ENCODE data around the gene SHD. TPM values are rescaled to one million over a fixed set of nuclear protein-coding genes. Genes with fewer than 3 reads are reported as not detected.

Gene SHD
- total RNA-seq, 3 donors from 2014 or later: not detected

- H3K27me3 ChIP-seq: peaks cover 0 to 4% of the 10 kb centered on the region in 2 donors
- no peak for TF ChIP-seq POLR2A (IDR thresholded peaks at IDR 0.05)
Observed at GRCh38 chr19:4297901-4298809, 19.1 kb downstream of the SHD start.

DNA sequence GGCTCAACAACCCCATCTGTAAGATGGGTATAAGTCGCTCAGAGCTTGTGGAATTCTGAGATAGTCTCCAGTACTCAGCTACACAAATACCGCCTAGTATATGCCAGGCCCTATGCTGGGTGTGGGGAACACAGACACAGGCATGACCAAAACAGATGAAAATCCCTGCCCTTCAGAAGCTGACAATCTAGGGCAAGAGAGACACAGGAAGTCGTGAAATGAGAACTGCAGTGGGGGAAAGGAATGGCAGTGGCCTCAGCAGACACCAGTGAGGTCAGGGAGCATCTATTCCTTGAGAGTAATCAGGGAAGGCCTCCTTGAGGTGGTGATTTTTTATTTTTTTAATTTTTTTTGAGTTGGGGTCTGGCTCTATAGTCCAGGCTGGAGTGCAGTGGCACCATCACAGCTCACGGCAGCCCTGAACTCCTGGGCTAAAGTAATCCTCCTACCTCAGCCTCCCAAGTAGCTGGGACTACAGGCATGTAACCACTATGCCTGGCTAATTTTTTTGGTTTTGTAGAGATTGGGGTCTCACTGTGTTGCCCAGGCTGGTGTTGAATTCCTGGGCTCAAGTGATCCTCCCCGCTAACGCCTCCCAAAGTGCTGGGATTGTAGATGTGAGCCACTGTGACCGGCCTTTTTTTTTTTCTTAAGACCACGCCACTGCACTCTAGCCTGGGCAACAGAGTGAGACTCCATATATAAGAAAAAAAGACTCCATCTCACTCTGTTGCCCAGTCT is 19.9 kb downstream of the SHD start:
- no peak for TF ChIP-seq POLR2AphosphoS5 (IDR thresholded peaks at IDR 0.05)
- no peak overlapping the region for H3K4me3 ChIP-seq
- DNase-seq (ENCODE audit: low spot score in 2 of 2): no peak
- H3K36me3 ChIP-seq: no peaks in the 10 kb centered on the region
- no peaks in the 10 kb centered on the region for H3K9me3 ChIP-seq
- no peaks in the 10 kb centered on the region for H3K4me1 ChIP-seq
- no peak overlapping the region for H3K27ac ChIP-seq
- intact Hi-C loops (cut with DNase I; ENCODE audit: low total_unique reads): no loop called here
- H3K27me3 ChIP-seq: peaks cover 0 to 6% of the 10 kb centered on the region in 2 donors

More at GRCh38 chr19:4297901-4298809, 19.1 kb downstream of the SHD start:
- Histone ChIP-seq H3K36me3 (no peaks in the 10 kb centered on the region), H3K9me3 (no peaks in the 10 kb centered on the region), H3K27ac (no peak overlapping the region), H3K4me1 (no peaks in the 10 kb centered on the region), H3K4me3 (no peak overlapping the region)
- no peak for DNase-seq (ENCODE audit: low spot score in 2 of 2)
- intact Hi-C loops (cut with DNase I; ENCODE audit: low total_unique reads): no loop called here

DNA sequence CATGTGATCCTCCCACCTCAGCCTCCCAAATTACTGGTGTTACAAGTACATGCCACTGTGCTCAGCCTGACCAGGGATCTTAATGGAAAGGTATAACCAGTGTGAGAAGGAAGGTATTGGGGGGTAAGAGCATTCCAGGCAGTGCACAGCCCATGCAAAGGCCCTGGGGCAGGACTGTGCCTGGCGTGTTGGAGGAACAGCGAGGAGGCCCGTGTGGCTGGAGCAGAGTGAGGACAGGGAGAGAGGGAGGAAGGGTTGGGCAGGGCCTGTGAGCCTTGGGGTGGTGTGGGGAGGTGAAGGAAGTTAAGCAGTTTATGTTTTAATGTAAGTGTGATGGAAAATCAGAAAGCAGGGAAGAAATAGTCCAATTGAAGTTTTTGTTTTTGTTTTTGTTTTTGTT is 21.5 kb downstream of the SHD start:
- Histone ChIP-seq H3K4me1 (no peaks in the 10 kb centered on the region), H3K36me3 (no peaks in the 10 kb centered on the region), H3K27ac (no peak overlapping the region), H3K9me3 (no peaks in the 10 kb centered on the region), H3K4me3 (no peak overlapping the region), H3K27me3 (peaks cover 4 to 9% of the 10 kb centered on the region in 2 donors)
- no peak for DNase-seq (ENCODE audit: low spot score in 2 of 2)
- intact Hi-C loops (cut with DNase I; ENCODE audit: low total_unique reads): loop anchor here (10.0 kb wide), 1 partner anchor 646 kb away; no protein-coding TSS in a partner anchor
- TF ChIP-seq POLR2A (IDR thresholded peaks at IDR 0.05) (no peak), POLR2AphosphoS5 (IDR thresholded peaks at IDR 0.05) (no peak), CTCF (IDR thresholded peaks at IDR 0.05) (no peak)

DNA sequence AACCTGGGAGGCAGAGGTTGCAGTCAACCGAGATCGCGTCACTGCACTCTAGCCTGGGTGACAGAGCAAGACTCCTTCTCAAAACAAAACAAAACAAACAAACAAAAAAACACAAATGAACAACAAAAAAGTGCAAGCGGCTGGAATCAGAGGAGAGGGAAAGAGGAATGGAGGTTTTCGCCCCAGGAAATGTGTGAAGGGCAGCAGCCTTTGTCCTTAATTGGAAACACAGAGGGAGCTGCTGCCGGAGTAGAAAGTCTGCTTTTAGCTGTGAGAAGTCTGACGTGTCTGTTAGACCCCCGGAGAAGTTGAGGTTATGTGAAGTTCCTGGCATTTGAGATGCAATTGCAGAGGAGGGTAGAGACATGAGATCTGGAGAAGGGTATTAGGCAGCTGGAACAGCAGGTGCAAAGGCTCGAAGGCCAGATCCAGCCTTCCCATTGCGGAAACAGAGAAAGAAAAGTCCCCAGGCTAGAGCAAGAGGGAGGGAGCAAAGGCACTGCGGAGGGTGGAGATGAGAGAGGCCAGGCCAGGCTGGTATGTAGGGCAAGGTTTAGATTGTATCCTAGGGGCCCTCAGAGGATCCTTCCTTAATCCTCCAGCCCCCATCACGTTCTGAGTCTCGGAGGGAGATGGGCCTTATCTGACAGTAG is 22.6 kb downstream of the SHD start:
- no peaks in the 10 kb centered on the region for H3K36me3 ChIP-seq
- DNase-seq (ENCODE audit: low spot score in 2 of 2): no peak
- H3K27ac ChIP-seq: no peak overlapping the region
- no peaks in the 10 kb centered on the region for H3K9me3 ChIP-seq
- H3K4me1 ChIP-seq: no peaks in the 10 kb centered on the region
- peaks cover 4 to 9% of the 10 kb centered on the region in 2 donors for H3K27me3 ChIP-seq
- no peak overlapping the region for H3K4me3 ChIP-seq
- TF ChIP-seq CTCF (IDR thresholded peaks at IDR 0.05) (no peak), POLR2A (IDR thresholded peaks at IDR 0.05) (no peak), POLR2AphosphoS5 (IDR thresholded peaks at IDR 0.05) (no peak)
- intact Hi-C loops (cut with DNase I; ENCODE audit: low total_unique reads): loop anchor here (10.0 kb wide), 1 partner anchor 647 kb away; no protein-coding TSS in a partner anchor

DNA sequence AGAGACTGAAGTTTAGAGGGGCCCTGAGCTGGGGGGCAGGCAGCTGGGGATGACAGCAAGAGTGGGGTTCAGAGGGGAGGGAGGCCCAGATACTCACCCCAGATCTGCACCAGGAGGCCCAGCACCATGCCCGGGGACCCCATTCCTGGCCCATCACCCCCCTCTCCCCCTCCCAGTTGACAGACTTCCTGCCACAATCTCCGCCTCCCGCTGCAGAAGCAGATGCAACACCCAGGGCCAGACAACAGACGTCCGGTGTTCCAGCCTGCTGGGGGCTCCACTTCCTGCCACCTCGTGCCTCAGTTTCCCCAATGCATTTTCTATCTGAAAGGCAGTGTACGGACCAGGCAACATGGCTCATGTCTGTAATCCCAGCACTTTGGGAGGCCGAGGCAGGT is 23.2 kb downstream of the SHD start, which contains the start of gene TMIGD2:
TSS of gene TMIGD2 (minus strand) at position 147 of the 398 bp plus-strand sequence. CDS start at position 143, 4 bp downstream.
- peaks cover 4 to 9% of the 10 kb centered on the region in 2 donors for H3K27me3 ChIP-seq
- H3K9me3 ChIP-seq: no peaks in the 10 kb centered on the region
- H3K4me1 ChIP-seq: no peaks in the 10 kb centered on the region
- no peak for TF ChIP-seq POLR2AphosphoS5 (IDR thresholded peaks at IDR 0.05)
- TF ChIP-seq CTCF (IDR thresholded peaks at IDR 0.05): no peak
- TF ChIP-seq POLR2A (IDR thresholded peaks at IDR 0.05): no peak
- no peak for DNase-seq (ENCODE audit: low spot score in 2 of 2)
- no peak within 1 kb of the TSS for H3K27ac ChIP-seq
- H3K36me3 ChIP-seq: no peaks in the 10 kb centered on the region
- H3K4me3 ChIP-seq: no peak within 1 kb of the TSS
- intact Hi-C loops (cut with DNase I; ENCODE audit: low total_unique reads): loop anchor here (10.0 kb wide), 1 partner anchor 647 kb away; no protein-coding TSS in a partner anchor
